Vagina (tissue), 2 donors: ENCODE data around the gene LRRN2.

Source experiments
- CTCF ChIP-seq, 3 experiments: fragments of 450-650 bp in 2 of 3; fragments of 200-600 bp in 1 of 3; sonication (generic) in 1 of 3; IDR thresholded peaks; one replicate each; pipeline ENCODE4 v1.5.1; 2017 to 2019; ENCODE audit warnings: antibody characterized with exemption in 3 of 3, mild to moderate bottlenecking in 2 of 3, moderate library complexity in 2 of 3
- POLR2A ChIP-seq, 2 donors: fragments of 450-650 bp; IDR thresholded peaks; one replicate each; pipeline ENCODE4 v1.6.1; 2017; ENCODE audit warnings: antibody characterized with exemption in 2 of 2, mild to moderate bottlenecking in 2 of 2, moderate library complexity in 2 of 2
- POLR2AphosphoS5 ChIP-seq, 2 donors: sonication (generic); formaldehyde crosslinking; IDR thresholded peaks; one replicate each; pipeline ENCODE4 v1.9.0; 2017; ENCODE audit warnings: antibody characterized with exemption in 2 of 2, mild to moderate bottlenecking in 2 of 2, low read depth in 1 of 2; ENCODE audit not compliant: insufficient read depth in 1 of 2

- TF ChIP-seq CTCF (IDR thresholded peaks at IDR 0.05) (no peak), POLR2A (IDR thresholded peaks at IDR 0.05) (no peak), POLR2AphosphoS5 (IDR thresholded peaks at IDR 0.05; ENCODE audit: insufficient read depth in 1 of 2, low read depth in 1 of 2) (no peak)
Observed at GRCh38 chr1:204731509-204731908, 46.0 kb upstream of the LRRN2 start.
